22Rv1 (cell line): Measurements from ENCODE around the gene MRAP.

Experiments
- H3K27ac ChIP-seq: fragments of 450-650 bp; 2 replicates; pipeline ENCODE4 v1.5.1; 2017
- CTCF ChIP-seq: fragments of 450-650 bp; IDR thresholded peaks from 2 replicates; pipeline ENCODE4 v1.5.1; 2017; ENCODE audit warnings: mild to moderate bottlenecking
- ZFX ChIP-seq: fragments of 450-650 bp; IDR thresholded peaks from 2 replicates; pipeline ENCODE4 v1.6.1; 2017; ENCODE audit warnings: antibody characterized with exemption, borderline replicate concordance

The MRAP gene

GRCh38 chr21:32315511-32316281 is 17.0 kb downstream of the MRAP start:
- no peak for TF ChIP-seq CTCF
- no peak for TF ChIP-seq ZFX
- no peak overlapping the region for H3K27ac ChIP-seq

- no peak overlapping the region for H3K27ac ChIP-seq
- no peak for TF ChIP-seq ZFX
- no peak for TF ChIP-seq CTCF
These were observed 17.9 kb downstream of the MRAP start for GRCh38 chr21:32316361-32317215.

- no peak overlapping the region for H3K27ac ChIP-seq
- TF ChIP-seq CTCF: no peak
- TF ChIP-seq ZFX: no peak
These were observed 19.1 kb downstream of the MRAP start for GRCh38 chr21:32317726-32318125.

- no peak overlapping the region for H3K27ac ChIP-seq
- TF ChIP-seq ZFX (no peak), CTCF (no peak)
These were observed 20.4 kb downstream of the MRAP start for GRCh38 chr21:32319012-32319411.

GRCh38 chr21:32320059-32320458 is 21.4 kb downstream of the MRAP start:
- H3K27ac ChIP-seq: no peak overlapping the region
- TF ChIP-seq CTCF (no peak), ZFX (no peak)

GRCh38 chr21:32320726-32321125 is 22.1 kb downstream of the MRAP start:
- TF ChIP-seq CTCF (no peak), ZFX (no peak)
- H3K27ac ChIP-seq: no peak overlapping the region

- no peak overlapping the region for H3K27ac ChIP-seq
- TF ChIP-seq CTCF (no peak), ZFX (no peak)
These were observed 22.8 kb downstream of the MRAP start for GRCh38 chr21:32321480-32321879.
